SK-N-SH treated with all-trans-retinoic acid at 6 μM for 48 hours (cell line): ENCODE data around the gene PLAAT3.

Experiments
- ATAC-seq: fragments of 200-7000 bp; cut with Tn5 transposase; 3 replicates; pipeline ENCODE4 v1.9.1; 2020; ENCODE audit warnings: mild to moderate bottlenecking, moderate library complexity
- BACH2 ChIP-seq: fragments of 250-450 bp; sonication (Bioruptor Pico); IDR thresholded peaks from 2 replicates; pipeline ENCODE4 v1.9.0; 2021; ENCODE audit warnings: mild to moderate bottlenecking, borderline replicate concordance
- CREB5 ChIP-seq: fragments of 250-450 bp; sonication (Bioruptor Pico); IDR thresholded peaks from 2 replicates; pipeline ENCODE4 v1.5.1; 2020; ENCODE audit warnings: low read depth, mild to moderate bottlenecking, moderate library complexity
- CSDC2 ChIP-seq: fragments of 250-450 bp; sonication (Bioruptor Pico); IDR thresholded peaks from 2 replicates; pipeline ENCODE4 v1.5.0; 2020; ENCODE audit warnings: mild to moderate bottlenecking, moderate library complexity
- CSRNP3 ChIP-seq: fragments of 250-450 bp; sonication (Bioruptor Pico); IDR thresholded peaks from 2 replicates; pipeline ENCODE4 v1.5.1; 2021; ENCODE audit warnings: mild to moderate bottlenecking, moderate library complexity
- ESRRG ChIP-seq: fragments of 250-450 bp; sonication (Bioruptor Pico); IDR thresholded peaks from 2 replicates; pipeline ENCODE4 v1.6.1; 2021; ENCODE audit warnings: mild to moderate bottlenecking
- GLIS3 ChIP-seq: fragments of 250-450 bp; sonication (Bioruptor Pico); IDR thresholded peaks from 2 replicates; pipeline ENCODE4 v1.5.0; 2020; ENCODE audit warnings: mild to moderate bottlenecking, moderate library complexity
- ISL1 ChIP-seq: fragments of 250-450 bp; sonication (Bioruptor Pico); IDR thresholded peaks from 2 replicates; pipeline ENCODE4 v2.1.2; 2022; ENCODE audit warnings: mild to moderate bottlenecking, moderate library complexity
- OSR1 ChIP-seq: fragments of 250-450 bp; sonication (Bioruptor Pico); IDR thresholded peaks from 2 replicates; pipeline ENCODE4 v1.8.0; 2022; ENCODE audit warnings: moderate library complexity, mild to moderate bottlenecking, inconsistent platforms
- PATZ1 ChIP-seq: fragments of 250-450 bp; sonication (Bioruptor Pico); IDR thresholded peaks from 2 replicates; pipeline ENCODE4 v1.8.0; 2020; ENCODE audit warnings: mild to moderate bottlenecking, moderate library complexity, borderline replicate concordance
- POU6F1 ChIP-seq: fragments of 250-450 bp; sonication (Bioruptor Pico); IDR thresholded peaks from 2 replicates; pipeline ENCODE4 v1.8.0; 2021; ENCODE audit warnings: low read depth, mild to moderate bottlenecking, moderate library complexity, borderline replicate concordance
- SNAI2 ChIP-seq: fragments of 250-450 bp; sonication (Bioruptor Pico); IDR thresholded peaks from 2 replicates; pipeline ENCODE4 v1.5.0; 2020; ENCODE audit warnings: mild to moderate bottlenecking, moderate library complexity
- TOX ChIP-seq: fragments of 250-450 bp; sonication (Bioruptor Pico); IDR thresholded peaks from 2 replicates; pipeline ENCODE4 v1.8.0; 2021; ENCODE audit warnings: mild to moderate bottlenecking, moderate library complexity, borderline replicate concordance
- ZFP3 ChIP-seq: fragments of 250-450 bp; sonication (Bioruptor Pico); IDR thresholded peaks from 2 replicates; pipeline ENCODE4 v1.5.0; 2020; ENCODE audit warnings: mild to moderate bottlenecking, moderate library complexity
- ZFP30 ChIP-seq: fragments of 450-650 bp; formaldehyde crosslinking; IDR thresholded peaks from 2 replicates; pipeline ENCODE4 v1.5.0; 2022; ENCODE audit warnings: mild to moderate bottlenecking, moderate library complexity
- ZNF70 ChIP-seq: fragments of 450-650 bp; formaldehyde crosslinking; IDR thresholded peaks from 2 replicates; pipeline ENCODE4 v1.5.0; 2020; ENCODE audit warnings: mild to moderate bottlenecking, moderate library complexity
- ZNF8 ChIP-seq: fragments of 450-650 bp; formaldehyde crosslinking; IDR thresholded peaks from 2 replicates; pipeline ENCODE4 v1.5.0; 2020; ENCODE audit warnings: mild to moderate bottlenecking, moderate library complexity

PLAAT3 gene

GRCh38 chr11:63612181-63612580, 2.1 kb downstream of the PLAAT3 start:
- no peak for TF ChIP-seq CREB5 (CRISPR knock-in tag)

GRCh38 chr11:63611395-63611747, 2.9 kb downstream of the PLAAT3 start:
- ATAC-seq = no peak
- TF ChIP-seq OSR1 (no peak), ISL1 (CRISPR knock-in tag) (no peak), CSDC2 (no peak), BACH2 (CRISPR knock-in tag) (no peak), ESRRG (CRISPR knock-in tag) (no peak), TOX (no peak), ZNF8 (CRISPR knock-in tag) (no peak), PATZ1 (CRISPR knock-in tag) (no peak), GLIS3 (no peak), SNAI2 (no peak), CREB5 (CRISPR knock-in tag) (no peak), ZFP30 (no peak), ZFP3 (CRISPR knock-in tag) (no peak), CSRNP3 (CRISPR knock-in tag) (no peak), ZNF70 (CRISPR knock-in tag) (no peak), POU6F1 (CRISPR knock-in tag) (no peak)

More at GRCh38 chr11:63612181-63612580, 2.1 kb downstream of the PLAAT3 start:
- no peak for ATAC-seq

GRCh38 chr11:63610604-63611394, 3.4 kb downstream of the PLAAT3 start:
- TF ChIP-seq ESRRG (CRISPR knock-in tag) (no peak), SNAI2 (no peak), ZFP3 (CRISPR knock-in tag) (no peak), ISL1 (CRISPR knock-in tag) (no peak)
- no peak for ATAC-seq

GRCh38 chr11:63609971-63610580, 4.2 kb downstream of the PLAAT3 start:
- TF ChIP-seq OSR1 (no peak), SNAI2 (no peak), ZFP3 (CRISPR knock-in tag) (no peak), CSRNP3 (CRISPR knock-in tag) (no peak)
- no peak for ATAC-seq
